BE2C (cell line): ENCODE results near the gene CYP19A1. TPM values are rescaled to one million over a fixed set of nuclear protein-coding genes. Genes with fewer than 3 reads are reported as not detected.

ENCODE experiments used
- DNase-seq: peaks from one replicate; pipeline ENCODE4 v3.0.0-alpha.2; 2020
- H3K27me3 ChIP-seq: fragments of 250-450 bp; sonication (Bioruptor Pico); 2 replicates; pipeline ENCODE4 v1.5.1; 2020; ENCODE audit warnings: mild to moderate bottlenecking
- H3K36me3 ChIP-seq: fragments of 250-450 bp; sonication (Bioruptor Pico); 2 replicates; pipeline ENCODE4 v1.5.1; 2020; ENCODE audit warnings: mild to moderate bottlenecking
- H3K4me1 ChIP-seq: fragments of 250-450 bp; sonication (Bioruptor Pico); 2 replicates; pipeline ENCODE4 v1.5.1; 2020
- H3K4me3 ChIP-seq: 2 replicates; pipeline ENCODE4 v1.5.1; 2011; ENCODE audit warnings: low read depth, low read length
- H3K9me3 ChIP-seq: fragments of 250-450 bp; sonication (Bioruptor Pico); 2 replicates; pipeline ENCODE4 v1.5.1; 2020
- polyA plus RNA-seq: library from polyadenylated mRNA; unstranded; fragments of >200 nt; gene quantifications from one replicate; pipeline ENCODE4 v1.2.1, GENCODE V29; 2012; ENCODE audit warnings: low read depth, missing spikeins; ENCODE audit not compliant: insufficient read length, insufficient read depth
- TF ChIP-seq, protein P1 (sequence below): IDR thresholded peaks from 2 replicates; pipeline ENCODE4 v1.5.1; 2012; ENCODE audit warnings: mild to moderate bottlenecking, low read depth, low read length

CYP19A1 gene
- polyA plus RNA-seq = 0.56 TPM

DNA sequence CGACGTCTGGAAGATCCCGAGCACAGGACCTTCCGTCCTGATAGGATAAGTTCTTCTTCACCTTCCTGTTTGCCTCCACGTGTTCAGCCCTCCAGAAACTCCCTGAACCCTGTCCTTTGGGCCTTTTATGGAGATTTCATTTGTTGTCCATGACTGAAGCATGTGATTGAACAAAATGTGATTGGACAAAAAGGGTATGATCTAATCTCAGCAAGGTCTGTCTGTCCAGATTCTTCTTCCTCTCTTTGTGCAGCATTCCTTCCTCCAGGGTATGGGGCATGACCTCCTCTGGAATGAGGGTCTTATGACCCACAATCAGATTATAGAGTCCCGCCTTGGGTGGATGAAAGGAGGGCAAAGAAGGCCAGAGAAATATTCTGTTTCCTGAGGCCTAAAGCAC lies at the start of gene CYP19A1:
CYP19A1 (minus strand) TSS at position 101 of the 400 bp plus-strand sequence. CDS start 95,684 bp downstream, outside the sequence.
- Histone ChIP-seq H3K4me3 (no peak within 1 kb of the TSS), H3K4me1 (peaks cover 4% of the 10 kb centered on the region), H3K27me3 (peaks cover 3% of the 10 kb centered on the region; the same call in 1 of the 2 replicates), H3K36me3 (no peaks in the 10 kb centered on the region), H3K9me3 (no peaks in the 10 kb centered on the region)
- no peak for DNase-seq
- TF ChIP-seq, protein P1, sequence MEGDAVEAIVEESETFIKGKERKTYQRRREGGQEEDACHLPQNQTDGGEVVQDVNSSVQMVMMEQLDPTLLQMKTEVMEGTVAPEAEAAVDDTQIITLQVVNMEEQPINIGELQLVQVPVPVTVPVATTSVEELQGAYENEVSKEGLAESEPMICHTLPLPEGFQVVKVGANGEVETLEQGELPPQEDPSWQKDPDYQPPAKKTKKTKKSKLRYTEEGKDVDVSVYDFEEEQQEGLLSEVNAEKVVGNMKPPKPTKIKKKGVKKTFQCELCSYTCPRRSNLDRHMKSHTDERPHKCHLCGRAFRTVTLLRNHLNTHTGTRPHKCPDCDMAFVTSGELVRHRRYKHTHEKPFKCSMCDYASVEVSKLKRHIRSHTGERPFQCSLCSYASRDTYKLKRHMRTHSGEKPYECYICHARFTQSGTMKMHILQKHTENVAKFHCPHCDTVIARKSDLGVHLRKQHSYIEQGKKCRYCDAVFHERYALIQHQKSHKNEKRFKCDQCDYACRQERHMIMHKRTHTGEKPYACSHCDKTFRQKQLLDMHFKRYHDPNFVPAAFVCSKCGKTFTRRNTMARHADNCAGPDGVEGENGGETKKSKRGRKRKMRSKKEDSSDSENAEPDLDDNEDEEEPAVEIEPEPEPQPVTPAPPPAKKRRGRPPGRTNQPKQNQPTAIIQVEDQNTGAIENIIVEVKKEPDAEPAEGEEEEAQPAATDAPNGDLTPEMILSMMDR = no peak

DNA sequence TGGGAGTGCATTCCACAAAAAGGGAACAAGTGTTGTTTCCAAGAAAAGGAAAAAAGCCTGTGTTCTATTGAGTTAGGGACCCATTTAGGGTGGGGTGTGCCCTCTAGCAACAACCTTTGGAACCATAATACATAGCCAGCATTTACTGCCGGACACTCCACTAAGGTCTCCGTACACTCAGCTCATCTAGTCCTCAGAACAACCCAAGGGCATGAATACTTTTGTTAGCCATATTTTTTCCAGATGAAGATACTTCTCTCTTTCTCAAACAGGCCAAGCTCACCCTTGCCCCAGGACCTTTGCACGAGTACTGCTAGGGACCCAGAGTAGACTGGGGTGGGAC lies 49.3 kb upstream of the CYP19A1 start:
- Histone ChIP-seq H3K9me3 (no peaks in the 10 kb centered on the region), H3K4me3 (no peak overlapping the region), H3K27me3 (no peaks in the 10 kb centered on the region), H3K36me3 (no peaks in the 10 kb centered on the region), H3K4me1 (no peaks in the 10 kb centered on the region)
- no peak for DNase-seq
- TF ChIP-seq, protein P1 = no peak

DNA sequence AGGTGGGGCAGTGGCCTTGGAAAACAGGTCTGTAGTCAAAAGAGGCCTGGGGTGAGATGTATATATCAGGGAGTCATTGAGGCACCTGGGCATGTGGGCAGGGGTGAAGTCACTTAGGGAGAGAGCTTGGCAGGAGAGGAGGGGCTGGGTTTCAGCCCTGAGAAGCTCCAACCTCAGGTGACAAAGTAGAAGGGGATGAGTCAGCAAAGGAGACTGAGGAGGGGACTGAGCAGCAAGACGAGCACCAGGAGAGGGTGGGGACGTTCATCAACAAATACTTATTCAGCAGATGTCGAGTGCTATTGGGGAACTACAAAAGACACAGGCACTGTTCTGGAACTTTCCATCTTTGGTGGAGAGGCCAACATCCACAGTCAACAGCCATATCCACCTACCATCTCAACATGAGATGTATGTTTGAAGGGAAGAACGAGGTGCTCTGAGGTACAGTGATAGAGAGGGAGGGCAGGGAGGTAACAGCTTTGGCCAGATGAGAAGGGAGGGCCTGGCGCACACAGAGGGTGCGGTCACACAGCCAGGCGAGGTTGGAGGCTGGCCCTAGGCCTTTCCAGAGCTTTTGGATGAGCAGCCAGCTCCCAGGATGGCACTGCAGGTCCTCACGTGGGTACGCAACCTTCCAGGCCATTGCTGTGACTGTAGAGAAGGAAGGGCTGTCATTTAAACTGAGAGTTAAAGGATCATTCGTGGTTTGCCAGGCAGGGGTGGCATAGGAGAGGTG lies 48.7 kb upstream of the CYP19A1 start:
- Histone ChIP-seq H3K27me3 (no peaks in the 10 kb centered on the region), H3K4me3 (no peak overlapping the region), H3K9me3 (no peaks in the 10 kb centered on the region), H3K4me1 (no peaks in the 10 kb centered on the region), H3K36me3 (no peaks in the 10 kb centered on the region)
- DNase-seq = no peak
- TF ChIP-seq, protein P1 = no peak

DNA sequence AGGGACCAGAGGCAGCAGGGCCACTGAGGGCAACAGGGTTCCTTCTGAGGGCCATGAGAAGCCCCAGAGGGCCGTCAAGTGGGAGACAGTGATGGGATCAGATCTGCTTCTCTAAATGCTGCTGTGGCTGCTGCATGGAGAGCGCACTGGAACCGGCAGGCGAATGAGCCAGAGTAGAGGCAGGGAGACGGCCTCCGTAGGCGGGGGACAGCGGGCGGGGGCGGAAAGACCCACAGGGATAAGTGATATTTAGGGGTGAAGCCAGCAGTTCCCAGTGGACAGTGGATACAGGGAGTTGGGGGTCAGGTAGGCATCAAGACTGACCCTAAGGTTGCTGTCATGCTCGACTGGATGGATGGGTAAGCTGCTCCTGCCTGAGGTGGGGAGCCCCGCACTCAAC lies 48.1 kb upstream of the CYP19A1 start:
- DNase-seq = no peak
- TF ChIP-seq, protein P1 = no peak

DNA sequence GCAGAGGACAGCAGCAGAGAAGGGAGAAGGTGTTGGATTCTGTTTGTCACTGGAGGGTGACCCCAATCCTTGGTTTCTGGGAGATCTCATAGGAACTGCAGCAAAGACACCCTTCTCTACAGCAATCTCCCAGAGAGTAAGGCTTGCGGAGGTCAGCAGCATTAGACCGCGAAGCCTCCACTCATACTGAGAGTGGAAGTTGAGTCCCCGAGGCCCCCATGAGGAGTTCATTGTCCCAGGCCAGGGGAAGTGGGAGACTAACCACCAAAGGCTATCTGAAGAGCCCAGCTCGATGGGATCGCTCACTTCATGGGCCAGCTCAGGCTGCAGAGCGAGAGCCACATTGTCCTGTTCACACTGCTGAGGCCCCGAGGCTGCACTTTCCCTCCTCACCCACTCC lies 47.6 kb upstream of the CYP19A1 start:
- peaks cover 1% of the 10 kb centered on the region for H3K4me1 ChIP-seq

More for the DNA sequence above, 48.1 kb upstream of the CYP19A1 start:
- H3K27me3 ChIP-seq = no peaks in the 10 kb centered on the region
- H3K9me3 ChIP-seq = no peaks in the 10 kb centered on the region
- no peaks in the 10 kb centered on the region for H3K4me1 ChIP-seq
- no peak overlapping the region for H3K4me3 ChIP-seq
- no peaks in the 10 kb centered on the region for H3K36me3 ChIP-seq

DNA sequence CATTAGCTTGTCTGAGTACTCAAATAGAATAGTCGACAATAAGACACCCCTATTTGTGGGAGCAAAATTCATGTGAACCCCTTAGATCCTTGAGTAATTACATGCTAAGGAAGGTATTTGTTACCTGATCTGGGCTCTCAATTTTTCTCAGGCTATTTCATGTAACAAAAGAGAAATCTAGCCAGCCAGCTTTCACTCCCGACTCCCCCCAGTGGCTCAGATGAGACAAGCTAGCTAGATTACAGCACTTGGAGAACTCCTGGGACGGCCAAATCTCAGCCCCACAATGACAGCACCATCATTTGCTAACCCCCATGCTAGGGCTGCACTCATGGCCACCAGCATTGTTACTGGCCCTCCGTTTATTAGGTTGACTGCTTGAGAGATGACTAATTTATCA lies 44.4 kb upstream of the CYP19A1 start:
- no peaks in the 10 kb centered on the region for H3K27me3 ChIP-seq
- H3K4me3 ChIP-seq = no peak overlapping the region
- no peaks in the 10 kb centered on the region for H3K9me3 ChIP-seq
- DNase-seq = peak; percentile 66
- TF ChIP-seq, protein P1 = peak; percentile 81
- H3K36me3 ChIP-seq = no peaks in the 10 kb centered on the region
- H3K4me1 ChIP-seq = peaks cover 8% of the 10 kb centered on the region

More for the DNA sequence above, 47.6 kb upstream of the CYP19A1 start:
- Histone ChIP-seq H3K9me3 (no peaks in the 10 kb centered on the region), H3K27me3 (no peaks in the 10 kb centered on the region), H3K4me3 (no peak overlapping the region), H3K36me3 (no peaks in the 10 kb centered on the region)
- no peak for DNase-seq
- TF ChIP-seq, protein P1 = no peak
